ENCODE results near the gene CFAP53. TPM values are rescaled to one million over a fixed set of nuclear protein-coding genes. Genes with fewer than 3 reads are reported as not detected.

CFAP53 gene
- total and polyA plus RNA-seq, 2 of the 4 experiments (the other 2 are of a cell fraction): under 0.01 to 0.12 TPM

- no peaks in the 10 kb centered on the region; a peak in 1 of 4 replicates for H3K79me1 ChIP-seq (ENCODE audit: low read depth in 1 of 2, low read length in 2 of 2)
- no peaks in the 10 kb centered on the region for H3K9me3 ChIP-seq (ENCODE audit: control insufficient read depth, insufficient read depth, low read length)
- intact Hi-C loops (cut with micrococcal nuclease): no loop called here
- H3K36me3 ChIP-seq (ENCODE audit: control insufficient read depth, insufficient read depth, low read length): no peaks in the 10 kb centered on the region
- no CpG with 5 or more reads among the region's 3 CpGs for WGBS, 2 experiments (ENCODE audit: extremely low coverage in 2 of 2, insufficient read length in 1 of 2)
- H3K9me1 ChIP-seq (ENCODE audit: insufficient read depth, low read length): 0 out of 2 replicates have a peak, but pooled peaks cover 3% of the 10 kb centered on the region
- no peak overlapping the region for H3K56ac ChIP-seq (ENCODE audit: extremely low read depth, insufficient read depth, low read length)
- ATAC-seq (ENCODE audit: low read depth) (no peak), DNase-seq (no peak)
- ChIA-PET POLR2A (ENCODE audit: unreplicated experiment) (no interaction called here), CTCF (no interaction called here)
- H4K8ac ChIP-seq (ENCODE audit: low read depth in 2 of 2, low read length in 2 of 2): no peak overlapping the region
- H4K5ac ChIP-seq (ENCODE audit: low read depth, low read length): no peak overlapping the region
- dilution Hi-C loops (cut with HindIII; ENCODE audit: low sequenced_read_pairs, unreplicated experiment): no loop called here
- no peak overlapping the region for H4K91ac ChIP-seq (ENCODE audit: insufficient read depth, low read depth, low read length)
- no peaks in the 10 kb centered on the region for H3K27me3 ChIP-seq (ENCODE audit: control insufficient read depth, insufficient read depth, low read length)
- no peak overlapping the region for H3K4me2 ChIP-seq (ENCODE audit: low read depth, low read length)
- no peak overlapping the region for H3K9ac ChIP-seq (ENCODE audit: low read depth, low read length)
- no peak overlapping the region for H2BK15ac ChIP-seq (ENCODE audit: low read depth, low read length)
- no peaks in the 10 kb centered on the region for H4K20me1 ChIP-seq (ENCODE audit: insufficient read depth, low read length)
- H2AK5ac ChIP-seq (ENCODE audit: low read depth, low read length): no peak overlapping the region
- no peak overlapping the region for H3K4me3 ChIP-seq (ENCODE audit: insufficient read depth, low read depth, low read length)
- no peak overlapping the region for H3K18ac ChIP-seq (ENCODE audit: low read depth, low read length)
- H3K4me1 ChIP-seq (ENCODE audit: control insufficient read depth, insufficient read depth, low read length): peaks cover 3% of the 10 kb centered on the region; the same call in 1 of the 2 replicates
- TF ChIP-seq POLR2A (IDR thresholded peaks at IDR 0.05; ENCODE audit: low read depth, low read length) (no peak), CEBPB (IDR thresholded peaks at IDR 0.05; ENCODE audit: low read depth, low read length) (no peak), FOS (IDR thresholded peaks at IDR 0.05; ENCODE audit: low read depth, low read length) (no peak), RAD21 (IDR thresholded peaks at IDR 0.05; ENCODE audit: low read length) (no peak), SMC3 (IDR thresholded peaks at IDR 0.05; ENCODE audit: low read depth, low read length) (no peak), NFE2L2 (IDR thresholded peaks at IDR 0.05; ENCODE audit: low read depth, low read length) (no peak)
- H2BK5ac ChIP-seq (ENCODE audit: low read depth, low read length, poor library complexity, severe bottlenecking): no peak overlapping the region
- no peak overlapping the region for H2BK20ac ChIP-seq (ENCODE audit: low read depth, low read length)
- no peak overlapping the region for H3K23ac ChIP-seq (ENCODE audit: low read depth, low read length)
- no peak overlapping the region for H3K4ac ChIP-seq (ENCODE audit: low read depth, low read length)
- no peak overlapping the region for H2AK9ac ChIP-seq (replicated peaks; ENCODE audit: low read depth, low read length, poor library complexity)
- H3K14ac ChIP-seq (replicated peaks; ENCODE audit: low read depth, low read length): no peak overlapping the region
- no TSS peak for BruUV-seq (replicated peaks)
- in situ Hi-C loops (cut with MboI; ENCODE audit: low sequenced_read_pairs): no loop called here
- H2BK120ac ChIP-seq (ENCODE audit: low read depth, low read length): no peak overlapping the region
- H3K27ac ChIP-seq (ENCODE audit: insufficient read depth, low read length): no peak overlapping the region
- H2AFZ ChIP-seq (replicated peaks; ENCODE audit: low read length, poor library complexity): no peak overlapping the region
These were observed 45.4 kb upstream of the CFAP53 start for GRCh38 chr18:50311650-50312049.
